Stimulated activated naive CD8-positive, alpha-beta T cell treated with anti-CD3 and anti-CD28 coated beads, Interleukin-15, Interleukin-2, amounts not matched to agents 100 U/mL and 50 U/mL, for 24 hours (primary cell): Measurements from ENCODE around the gene OLFML2A.
A peak's percentile ranks its signal among the peaks of the same experiment; 100 is the strongest.
"Not testable (repeated sequence)": the region's sequence is repeated elsewhere in the genome, so short reads cannot be mapped to it uniquely, and the experiment has no call there.

Source experiments
- ATAC-seq: fragments of 150-1000 bp; cut with Tn5 transposase; one replicate; pipeline ENCODE4 v1.10.0; 2021
- DNase-seq: peaks from one replicate; pipeline ENCODE4 v3.0.0; 2021

OLFML2A gene

DNA sequence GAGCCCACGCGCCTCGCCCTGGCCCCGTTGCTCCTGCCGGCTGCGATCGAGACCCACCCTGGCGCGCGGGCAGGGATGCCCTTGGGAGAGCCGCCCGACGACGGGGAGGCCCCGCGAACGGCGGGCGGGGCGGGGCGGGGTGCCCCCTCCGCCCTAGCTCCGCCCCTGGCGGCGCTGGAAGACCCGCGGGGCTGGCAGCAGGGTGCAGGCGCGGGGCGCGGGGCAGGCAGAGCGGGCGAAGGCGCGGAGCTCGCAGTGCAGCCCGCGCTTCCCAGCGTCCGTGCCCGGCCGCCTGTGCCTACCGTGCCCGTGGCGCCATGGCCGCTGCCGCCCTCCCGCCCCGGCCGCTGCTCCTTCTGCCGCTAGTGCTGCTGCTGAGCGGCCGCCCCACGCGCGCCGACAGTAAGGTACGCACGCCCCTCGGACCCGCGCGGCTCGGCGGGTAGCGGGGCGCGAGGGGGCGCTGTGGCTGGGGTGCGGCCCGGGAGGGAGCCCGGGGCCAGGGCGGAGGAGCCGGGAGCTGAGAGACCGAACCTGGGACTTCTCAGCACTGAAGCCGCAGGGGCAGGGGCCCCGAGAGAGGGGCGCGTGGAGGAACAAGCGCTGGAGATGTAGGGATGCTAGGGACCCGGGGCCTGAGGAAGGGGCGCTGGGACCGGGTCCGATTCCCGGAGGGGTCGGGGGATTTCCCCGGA is at the start of gene OLFML2A:
TSS of gene OLFML2A (plus strand) at position 180 of the 695 bp plus-strand sequence. CDS start at position 318, 138 bp downstream.
- ATAC-seq (peak; percentile 26), DNase-seq (peak; percentile 39)

DNA sequence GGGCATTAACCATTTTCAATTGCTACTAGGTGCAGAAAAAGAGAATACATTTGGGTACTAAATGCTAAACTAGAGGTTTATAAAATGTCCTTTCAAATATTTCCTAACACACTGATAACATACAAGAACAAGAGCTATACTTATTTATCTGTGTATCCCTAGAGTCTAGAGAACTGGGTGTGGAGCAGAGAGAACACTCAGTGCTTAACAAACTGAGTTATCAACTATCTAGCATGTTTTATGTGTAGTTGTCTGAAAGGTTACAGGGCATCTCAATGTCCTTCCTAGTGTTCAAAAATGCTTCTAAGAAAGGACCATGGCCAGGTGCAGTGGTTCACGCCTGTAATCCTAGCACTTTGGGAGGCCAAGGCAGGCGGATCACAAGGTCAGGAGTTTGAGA is 46.2 kb upstream of the OLFML2A start:
- ATAC-seq (no peak), DNase-seq (no peak)

DNA sequence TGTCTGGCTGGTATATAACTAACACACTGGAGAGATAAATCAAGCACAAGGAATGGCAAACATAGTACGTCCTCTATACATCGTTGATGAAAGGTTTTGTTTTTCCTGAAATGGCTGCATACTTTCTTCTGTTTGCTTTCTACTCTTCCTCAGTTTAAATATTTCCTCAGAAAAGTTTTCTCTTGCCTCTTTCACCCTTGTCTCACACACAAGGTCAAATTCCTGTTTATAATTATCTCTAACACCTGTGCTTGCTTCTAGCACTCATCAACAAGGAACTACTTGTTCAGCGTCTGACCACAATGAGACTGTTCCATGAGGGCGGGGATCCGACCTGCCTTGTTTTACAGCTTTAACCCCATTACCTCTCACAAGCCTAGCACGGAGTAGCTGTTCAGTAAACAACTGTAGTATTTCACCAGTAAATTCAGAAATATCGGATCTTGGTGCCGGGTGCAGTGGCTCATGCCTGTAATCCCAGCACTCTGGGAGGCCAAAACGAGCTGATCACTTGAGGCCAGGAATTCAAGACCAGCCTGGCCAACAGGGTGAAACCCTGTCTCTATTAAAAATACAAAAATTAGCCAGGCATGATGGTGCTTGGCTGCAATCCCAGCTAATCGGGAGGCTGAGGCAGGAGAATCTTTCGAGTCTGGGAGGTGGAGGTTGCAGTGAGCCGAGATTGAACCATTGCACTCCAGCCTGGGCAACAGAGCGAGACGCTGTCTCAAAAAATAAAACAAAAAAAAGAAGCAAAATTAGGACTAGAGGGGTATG is 42.8 kb upstream of the OLFML2A start:
- no peak for ATAC-seq
- DNase-seq, result no peak

- ATAC-seq, result not testable (repeated sequence)
These were observed 42.2 kb upstream of the OLFML2A start for GRCh38 chr9:124734741-124735083.

GRCh38 chr9:124735121-124735520 is 41.8 kb upstream of the OLFML2A start:
- ATAC-seq (peak; percentile 59), DNase-seq (no peak)

More at GRCh38 chr9:124734741-124735083, 42.2 kb upstream of the OLFML2A start:
- not testable (repeated sequence) for DNase-seq

DNA sequence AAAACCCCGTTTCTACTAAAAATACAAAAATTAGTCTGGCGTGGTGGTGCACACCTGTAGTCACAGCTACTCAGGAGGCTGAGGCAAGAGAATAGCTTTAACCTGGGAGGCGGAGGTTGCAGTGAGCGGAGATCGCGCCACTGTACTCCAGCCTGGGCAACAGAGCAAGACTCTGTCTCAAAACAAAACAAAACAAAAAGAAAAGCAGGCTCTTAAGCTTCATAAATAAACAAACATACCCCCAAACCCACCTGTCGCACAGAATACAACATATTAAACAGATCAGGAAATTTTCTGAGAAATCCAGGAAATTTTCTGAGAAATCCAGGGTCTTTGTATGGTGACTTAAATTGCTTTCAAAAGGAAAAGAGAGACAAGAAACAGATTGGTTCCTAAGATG is 38.9 kb upstream of the OLFML2A start:
- DNase-seq, ATAC-seq: not testable (repeated sequence)

GRCh38 chr9:124739360-124739759 is 37.6 kb upstream of the OLFML2A start:
- DNase-seq, result no peak
- ATAC-seq, result no peak

DNA sequence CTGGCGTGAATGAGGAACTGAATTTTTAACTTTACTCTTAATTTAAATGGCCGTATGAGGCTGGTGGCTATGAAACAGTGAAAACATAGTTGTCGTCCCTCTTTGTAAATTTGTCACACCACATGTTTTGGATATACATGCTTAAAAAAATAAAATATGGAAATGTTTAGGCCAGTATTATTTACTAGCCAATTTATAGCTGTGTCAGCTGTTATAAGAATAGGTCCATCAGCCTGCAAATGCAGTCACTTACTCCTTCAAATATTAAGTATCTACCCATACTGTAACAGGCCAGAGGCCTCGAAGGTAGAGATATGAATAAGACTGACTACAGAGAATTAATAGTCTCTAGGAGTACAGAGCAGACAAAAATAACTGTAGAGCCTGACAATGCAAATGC is 35.8 kb upstream of the OLFML2A start:
- ATAC-seq (no peak), DNase-seq (no peak)

GRCh38 chr9:124741662-124742061 is 35.3 kb upstream of the OLFML2A start:
- no peak for ATAC-seq
- no peak for DNase-seq

DNA sequence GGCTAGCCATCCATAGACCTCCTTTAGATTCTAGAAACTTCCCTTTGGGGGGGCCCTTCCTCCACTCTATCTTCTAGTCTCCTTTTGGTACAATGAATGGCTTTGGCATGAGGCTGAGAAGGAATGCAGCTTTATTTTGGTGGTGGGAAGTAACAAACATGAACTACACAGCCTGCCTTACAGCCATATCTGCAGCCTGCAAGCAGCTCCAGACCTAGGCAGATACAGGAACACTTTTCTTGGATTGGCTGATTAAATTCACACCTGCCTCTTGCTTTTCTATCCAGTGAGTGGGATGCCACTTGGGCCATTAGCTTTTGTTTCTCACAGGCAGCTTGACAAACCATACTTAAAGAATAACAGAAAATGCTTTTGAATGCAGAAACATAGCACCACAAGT is 34.0 kb upstream of the OLFML2A start:
- DNase-seq, result no peak
- ATAC-seq, result no peak

DNA sequence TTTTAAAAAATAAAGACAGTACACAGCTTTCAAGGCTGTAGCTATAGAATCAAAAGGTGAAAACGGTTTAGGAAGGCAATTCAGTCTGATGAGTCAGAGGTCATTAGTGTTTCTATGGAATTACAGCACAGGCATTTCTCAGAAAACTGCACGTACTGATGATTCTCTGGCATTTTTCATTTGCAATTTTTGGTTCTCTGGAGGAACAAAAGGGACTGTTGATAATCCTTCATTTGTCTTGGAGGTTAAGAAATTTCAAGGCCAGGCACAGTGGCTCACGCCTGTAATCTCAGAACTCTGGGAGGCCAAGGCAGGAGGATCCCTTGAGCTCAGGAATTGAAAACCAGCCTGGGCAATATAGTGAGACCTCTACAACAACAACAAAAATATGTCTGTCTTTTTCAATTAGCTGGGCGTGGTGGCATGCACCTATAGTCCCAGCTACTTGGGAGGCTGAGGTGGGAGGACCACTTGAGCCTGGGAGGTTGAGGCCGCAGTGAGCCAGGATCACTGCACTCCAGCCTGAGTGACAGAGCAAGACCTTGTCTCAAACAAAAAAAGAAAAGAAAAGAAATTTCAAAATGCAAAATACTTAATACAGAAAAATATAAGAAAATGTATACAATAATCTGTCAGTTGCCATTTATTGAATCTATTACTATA is 33.1 kb upstream of the OLFML2A start:
- ATAC-seq, result no peak

GRCh38 chr9:124747065-124747464 is 29.9 kb upstream of the OLFML2A start:
- no peak for ATAC-seq
- no peak for DNase-seq

More for the DNA sequence above, 33.1 kb upstream of the OLFML2A start:
- DNase-seq, result no peak

GRCh38 chr9:124749284-124749683 is 27.6 kb upstream of the OLFML2A start:
- DNase-seq, result no peak
- ATAC-seq, result no peak

DNA sequence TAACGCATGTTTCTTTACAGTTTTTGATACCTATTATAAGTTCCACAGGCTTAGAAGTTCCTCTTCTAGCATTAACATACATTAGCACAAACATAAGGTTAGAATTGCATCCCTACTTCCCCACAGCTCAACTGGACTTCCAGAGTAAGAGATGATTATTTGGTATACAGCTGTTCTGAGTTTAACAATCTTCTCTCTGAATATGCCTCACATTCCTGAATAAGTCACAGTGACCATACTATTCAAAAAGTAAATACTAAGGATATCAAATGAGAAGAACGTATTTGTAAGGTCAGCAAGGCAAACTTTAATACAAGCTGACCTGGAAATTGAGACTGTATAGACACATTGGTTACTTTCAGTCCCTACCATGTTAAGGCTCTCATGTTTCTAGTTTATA is 27.2 kb upstream of the OLFML2A start:
- ATAC-seq (no peak), DNase-seq (no peak)

GRCh38 chr9:124752967-124753366 is 24.0 kb upstream of the OLFML2A start:
- DNase-seq (no peak), ATAC-seq (no peak)

DNA sequence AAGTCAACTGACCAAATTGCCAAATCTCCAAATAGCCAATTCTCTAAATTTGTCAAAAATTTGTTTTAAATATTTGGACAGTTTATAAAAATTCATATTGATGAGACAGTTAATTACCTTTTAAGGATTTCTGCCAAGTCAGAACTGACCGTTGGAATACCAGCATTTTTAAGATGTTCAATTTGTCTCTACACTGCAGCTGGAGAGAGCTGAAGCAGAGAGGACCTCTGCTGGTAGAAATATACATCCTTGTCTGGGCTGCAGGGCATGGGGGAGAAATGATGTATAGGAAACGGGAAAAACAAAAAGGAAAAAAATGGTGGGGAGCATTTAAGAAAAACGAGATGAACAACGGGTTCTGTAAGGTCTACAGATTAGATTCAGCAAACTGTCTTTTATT is 22.6 kb upstream of the OLFML2A start:
- DNase-seq, result no peak

DNA sequence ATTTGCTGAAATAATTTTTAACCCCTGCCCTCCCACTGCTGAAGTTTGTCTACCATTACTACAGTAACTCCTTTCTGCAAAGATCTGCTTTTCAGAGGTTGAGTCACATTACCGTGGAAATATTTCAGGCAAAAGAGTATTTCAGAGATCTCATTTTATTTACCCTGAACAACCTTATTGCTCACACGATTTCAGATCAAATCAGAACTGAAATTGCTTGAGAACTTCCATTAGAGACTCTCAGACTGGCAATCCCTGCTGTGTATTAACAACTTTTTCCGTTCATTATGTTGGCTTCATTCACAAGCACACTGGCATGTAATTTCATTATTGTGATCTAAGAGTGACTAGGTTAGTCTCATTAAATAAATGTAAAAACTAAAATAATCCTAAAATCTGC is 21.9 kb upstream of the OLFML2A start:
- DNase-seq (no peak), ATAC-seq (peak; percentile 79)

More for the DNA sequence above, 22.6 kb upstream of the OLFML2A start:
- no peak for ATAC-seq

- DNase-seq (no peak), ATAC-seq (no peak)
These were observed 20.9 kb upstream of the OLFML2A start for GRCh38 chr9:124756011-124756410.

DNA sequence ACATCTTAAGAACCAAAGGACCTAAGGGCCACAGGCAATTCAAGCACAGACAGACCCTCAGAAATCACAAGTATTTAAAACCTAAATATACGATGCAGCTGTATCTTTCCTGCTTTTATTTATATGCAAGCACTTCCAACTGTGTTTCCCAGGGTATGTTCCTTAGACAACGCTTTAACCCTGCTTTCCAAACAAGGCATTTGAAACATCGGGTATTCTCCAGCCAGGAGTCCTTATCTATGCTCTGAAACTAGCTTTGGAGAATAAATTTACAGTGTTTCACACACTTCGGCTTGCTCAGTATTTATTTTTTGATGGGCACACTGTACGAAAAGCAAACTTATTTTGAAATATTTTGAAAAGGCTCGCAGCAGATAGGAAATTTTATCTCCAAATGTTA is 19.3 kb upstream of the OLFML2A start:
- ATAC-seq (no peak), DNase-seq (no peak)

GRCh38 chr9:124758061-124758460 is 18.9 kb upstream of the OLFML2A start:
- no peak for ATAC-seq
- DNase-seq, result no peak

DNA sequence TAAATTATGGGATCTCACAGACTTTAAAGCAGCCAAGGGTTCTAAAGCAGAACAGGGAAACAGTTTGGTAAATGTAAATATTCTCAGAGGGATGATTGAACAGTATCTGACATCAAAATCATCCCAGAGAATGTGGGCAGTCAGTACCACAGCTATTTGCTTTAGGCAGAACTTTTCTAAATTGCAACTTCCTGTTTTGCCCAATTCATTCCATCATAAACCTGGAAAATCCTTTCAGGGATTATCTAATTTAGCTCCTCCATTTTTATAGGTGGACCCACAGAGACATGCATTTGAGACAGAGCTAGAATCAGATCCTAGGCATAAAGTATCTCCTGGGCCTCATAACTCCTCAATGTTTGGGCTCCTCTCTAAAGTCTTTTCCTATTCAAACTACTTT is 18.2 kb upstream of the OLFML2A start:
- DNase-seq (no peak), ATAC-seq (no peak)

- ATAC-seq, result no peak
- no peak for DNase-seq
These were observed 17.6 kb upstream of the OLFML2A start for GRCh38 chr9:124759327-124759726.

DNA sequence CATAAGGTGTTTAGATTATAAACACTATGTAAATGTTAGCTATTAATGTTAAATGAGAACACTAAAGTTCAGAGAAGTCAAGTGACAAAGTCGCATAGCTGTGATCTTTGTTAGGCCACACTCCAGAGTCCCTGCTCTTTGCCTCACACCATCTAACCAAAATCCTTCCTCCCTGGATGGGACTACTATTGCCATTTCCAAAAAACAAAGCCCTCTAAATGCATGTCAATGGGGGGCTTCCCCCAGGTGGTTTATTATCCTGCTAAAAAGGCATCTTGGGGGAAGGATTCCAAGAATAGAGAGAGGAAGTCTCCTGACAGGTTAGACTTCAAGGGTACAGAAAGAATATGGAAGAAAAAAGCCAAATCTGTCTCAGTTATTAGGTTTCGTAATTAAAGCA is 16.2 kb upstream of the OLFML2A start:
- ATAC-seq, result no peak
- DNase-seq, result no peak
